HepG2 (cell line): Measurements from ENCODE around the gene NCOA3. TPM values are rescaled to one million over a fixed set of nuclear protein-coding genes. Genes with fewer than 3 reads are reported as not detected.

Source experiments
- ATAC-seq: fragments of 200-7000 bp; cut with Tn5 transposase; 3 replicates; pipeline ENCODE4 v1.9.1; 2020; ENCODE audit warnings: mild to moderate bottlenecking, moderate library complexity
- BruUV-seq: library from RNA; stranded (reverse); fragments of 400-500 nt; replicated peaks from 2 replicates; lab custom pipeline; 2021; lab: Mats Ljungman, UMichigan
- CTCF ChIA-PET: fragments of 300-600 bp; formaldehyde crosslinking; extraction: SDS; loops from one replicate; lab custom pipeline; 2021; ENCODE audit warnings: low total read pairs, inconsistent platforms, low intra/inter-chr PET ratio; lab: Yijun Ruan, JAX
- POLR2A ChIA-PET: fragments of 350-600 bp; sonication (Branson Sonifier 250); formaldehyde crosslinking; loops from one replicate; lab custom pipeline; 2020; ENCODE audit warnings: antibody characterized with exemption, inconsistent platforms; lab: Yijun Ruan, JAX
- DNase-seq: peaks from one replicate; pipeline ENCODE4 v3.0.0-alpha.2; 2015; ENCODE audit warnings: low spot score
- FAIRE-seq: peaks from 3 replicates; lab custom pipeline; 2011; peaks lifted over from hg19 to GRCh38; lab: Jason Lieb, UNC
- H2AFZ ChIP-seq: one replicate; pipeline ENCODE4 v1.6.1; 2011; ENCODE audit warnings: low read length, inconsistent platforms
- H3K27ac ChIP-seq: fragments of 300-600 bp; 3 replicates; pipeline ENCODE4 v1.8.0; 2011; ENCODE audit warnings: mixed run types, mild to moderate bottlenecking, mixed read lengths, low read length, inconsistent platforms; ENCODE audit not compliant: insufficient read depth; ENCODE audit errors: extremely low read length
- H3K27me3 ChIP-seq, 2 experiments: fragments of 200-600 bp in 1 of 2; 2 replicates in 1 of 2; 3 replicates in 1 of 2; pipeline versions ENCODE4 v1.6.0 to v1.8.0; 2011; ENCODE audit warnings: low read length in 2 of 2, mild to moderate bottlenecking in 2 of 2, moderate library complexity in 2 of 2, inconsistent platforms in 1 of 2; ENCODE audit not compliant: insufficient read depth in 2 of 2, control insufficient read depth in 1 of 2
- H3K36me3 ChIP-seq, 2 experiments: fragments of 200-600 bp in 1 of 2; replicated peaks in 1 of 2; 2 replicates in 1 of 2; 3 replicates in 1 of 2; pipeline versions ENCODE4 v1.5.1 to v1.8.0; 2011; ENCODE audit warnings: low read length in 2 of 2, inconsistent platforms in 1 of 2; ENCODE audit not compliant: insufficient read depth in 2 of 2, control insufficient read depth in 1 of 2
- H3K4me1 ChIP-seq: 2 replicates; pipeline ENCODE4 v1.5.1; 2012; ENCODE audit warnings: low read length, inconsistent platforms; ENCODE audit not compliant: insufficient read depth
- H3K4me2 ChIP-seq: 2 replicates; pipeline ENCODE4 v1.6.0; 2011; ENCODE audit warnings: low read depth, low read length, inconsistent platforms
- H3K4me3 ChIP-seq, 3 experiments: fragments of 200-600 bp in 1 of 3; sonication (generic), shearing (Covaris generic) in 1 of 3; replicated peaks in 1 of 3; 2 replicates each; pipeline ENCODE4 v1.5.1; 2011 to 2016; ENCODE audit warnings: low read length in 3 of 3, inconsistent platforms in 2 of 3, low read depth in 2 of 3, mild to moderate bottlenecking in 2 of 3, control low read depth in 1 of 3, mixed read lengths in 1 of 3; ENCODE audit not compliant: insufficient read depth in 1 of 3
- H3K79me2 ChIP-seq: one replicate; pipeline ENCODE4 v1.6.1; 2011; ENCODE audit warnings: low read length, inconsistent platforms; ENCODE audit not compliant: insufficient read depth
- H3K9ac ChIP-seq: 2 replicates; pipeline ENCODE4 v1.6.0; 2011; ENCODE audit warnings: mild to moderate bottlenecking, low read depth, low read length, inconsistent platforms; ENCODE audit not compliant: insufficient read depth
- H3K9me3 ChIP-seq: 2 replicates; pipeline ENCODE4 v1.5.1; 2012; ENCODE audit warnings: mild to moderate bottlenecking, low read length
- H4K20me1 ChIP-seq: 2 replicates; pipeline ENCODE4 v1.6.0; 2011; ENCODE audit warnings: inconsistent platforms, mild to moderate bottlenecking, low read length, moderate library complexity; ENCODE audit not compliant: insufficient read depth
- AKAP8 ChIP-seq: sonication (generic); formaldehyde crosslinking; IDR thresholded peaks from 2 replicates; pipeline ENCODE4 v1.5.1; 2020; ENCODE audit warnings: mild to moderate bottlenecking, missing genetic modification reagents
- BRD4 ChIP-seq: sonication (generic); formaldehyde crosslinking; IDR thresholded peaks from 2 replicates; pipeline ENCODE4 v1.4.0; 2020; ENCODE audit warnings: missing genetic modification reagents
- CREM ChIP-seq, 2 experiments: sonication (generic) in 1 of 2; formaldehyde crosslinking in 1 of 2; IDR thresholded peaks; 2 replicates each; pipeline versions ENCODE4 v1.4.0 to v1.6.1; 2016 to 2020; ENCODE audit warnings: antibody characterized with exemption in 1 of 2, mild to moderate bottlenecking in 1 of 2, missing genetic modification reagents in 1 of 2
- EZH2 ChIP-seq: conservative IDR thresholded peaks from 2 replicates; pipeline ENCODE4 v1.6.1; 2012; ENCODE audit warnings: mild to moderate bottlenecking, low read depth, low read length, moderate library complexity
- FOSL2 ChIP-seq: sonication (generic); formaldehyde crosslinking; IDR thresholded peaks from 2 replicates; pipeline ENCODE4 v1.4.0; 2020; ENCODE audit warnings: missing genetic modification reagents
- FOXP1 ChIP-seq, 2 experiments: fragments of 450-650 bp in 1 of 2; IDR thresholded peaks; 2 replicates each; pipeline ENCODE4 v1.6.1; 2017 to 2018; ENCODE audit warnings: antibody characterized with exemption in 1 of 2
- HNRNPK ChIP-seq: fragments of 200-400 bp; formaldehyde crosslinking; IDR thresholded peaks from 2 replicates; pipeline ENCODE4 v1.6.1; 2018; ENCODE audit warnings: low read length, low read depth, moderate library complexity, mild to moderate bottlenecking; ENCODE audit not compliant: poor library complexity, severe bottlenecking
- HOXA5 ChIP-seq: sonication (generic); formaldehyde crosslinking; IDR thresholded peaks from 2 replicates; pipeline ENCODE4 v1.4.0; 2020; ENCODE audit warnings: missing genetic modification reagents
- KDM5A ChIP-seq: fragments of 200-600 bp; sonication (generic); IDR thresholded peaks from 2 replicates; pipeline ENCODE4 v1.7.0; 2018; ENCODE audit warnings: antibody characterized with exemption, mild to moderate bottlenecking, low read length, borderline replicate concordance
- KDM5B ChIP-seq: sonication (generic); formaldehyde crosslinking; IDR thresholded peaks from 2 replicates; pipeline ENCODE4 v1.4.0; 2020; ENCODE audit warnings: missing genetic modification reagents, mild to moderate bottlenecking, borderline replicate concordance
- MED13 ChIP-seq: sonication (generic); formaldehyde crosslinking; IDR thresholded peaks from 2 replicates; pipeline ENCODE4 v1.5.0; 2020; ENCODE audit warnings: missing genetic modification reagents
- MZF1 ChIP-seq: sonication (generic); formaldehyde crosslinking; IDR thresholded peaks from 2 replicates; pipeline ENCODE4 v1.8.1; 2023; ENCODE audit warnings: mild to moderate bottlenecking, missing genetic modification reagents, borderline replicate concordance
- NFE2 ChIP-seq: sonication (generic); formaldehyde crosslinking; IDR thresholded peaks from 2 replicates; pipeline ENCODE4 v1.4.0; 2020; ENCODE audit warnings: missing genetic modification reagents
- NR2F6 ChIP-seq, 2 experiments: IDR thresholded peaks; 2 replicates each; pipeline ENCODE4 v1.6.1; 2016; ENCODE audit warnings: antibody characterized with exemption in 1 of 2, mild to moderate bottlenecking in 1 of 2
- PCBP1 ChIP-seq: fragments of 200-400 bp; formaldehyde crosslinking; IDR thresholded peaks from 2 replicates; pipeline ENCODE4 v1.6.1; 2017; ENCODE audit warnings: mild to moderate bottlenecking, low read depth, low read length, borderline replicate concordance
- PHF5A ChIP-seq: IDR thresholded peaks from one replicate; pipeline ENCODE4 v1.6.1; 2018; ENCODE audit warnings: low read depth, missing genetic modification reagents; ENCODE audit not compliant: unreplicated experiment
- SETDB1 ChIP-seq: sonication (generic); formaldehyde crosslinking; IDR thresholded peaks from 2 replicates; pipeline ENCODE4 v1.5.1; 2020; ENCODE audit warnings: missing genetic modification reagents, mild to moderate bottlenecking, borderline replicate concordance
- SMAD9 ChIP-seq: sonication (generic); formaldehyde crosslinking; IDR thresholded peaks from 2 replicates; pipeline ENCODE4 v1.5.1; 2020; ENCODE audit warnings: mild to moderate bottlenecking, missing genetic modification reagents
- YEATS2 ChIP-seq: sonication (generic); formaldehyde crosslinking; IDR thresholded peaks from 2 replicates; pipeline ENCODE4 v1.4.0; 2020; ENCODE audit warnings: missing genetic modification reagents, borderline replicate concordance
- ZBTB21 ChIP-seq: sonication (generic); formaldehyde crosslinking; IDR thresholded peaks from 2 replicates; pipeline ENCODE4 v1.4.0; 2020; ENCODE audit warnings: missing genetic modification reagents
- ZEB1 ChIP-seq: IDR thresholded peaks from 2 replicates; pipeline ENCODE4 v1.6.1; 2012; ENCODE audit warnings: mild to moderate bottlenecking, low read depth, inconsistent platforms; ENCODE audit not compliant: insufficient replicate concordance
- ZNF564 ChIP-seq: sonication (generic); formaldehyde crosslinking; IDR thresholded peaks from 2 replicates; pipeline ENCODE4 v1.8.1; 2023; ENCODE audit warnings: mild to moderate bottlenecking, missing genetic modification reagents
- ZSCAN20 ChIP-seq: sonication (generic); formaldehyde crosslinking; IDR thresholded peaks from 2 replicates; pipeline ENCODE4 v1.4.0; 2020; ENCODE audit warnings: missing genetic modification reagents, mild to moderate bottlenecking, borderline replicate concordance
- WGBS: methylation state at CpG from one replicate; pipeline ENCODE4 v1.1.6; 2017; ENCODE audit warnings: low lambda C conversion rate; 5-methylcytosine and 5-hydroxymethylcytosine counted together
- in situ Hi-C: cut with HindIII; loops from 2 replicates; pipeline ENCODE4 v1.10.0; 2017; ENCODE audit warnings: low pct_unique_long_range_greater_than_20kb; ENCODE audit not compliant: extremely low pct_ligation_motif_present
- intact Hi-C: fragments of 100-400 bp; cut with micrococcal nuclease; formaldehyde crosslinking; loops from one replicate; pipeline ENCODE4 v1.10.0; 2022; ENCODE audit not compliant: unreplicated experiment
- polyA plus RNA-seq, 8 experiments: library from polyadenylated mRNA; depleted of rRNA in 3 of 8; stranded (reverse) in 7 of 8; unstranded in 1 of 8; fragments of >200 nt; fragmentation: Illumina TruSeq in 4 of 8; extraction: Trizol in 4 of 8; gene quantifications; 2 replicates each; pipeline versions ENCODE4 v1.2.1 to v1.2.3, GENCODE V29; 2011 to 2016; ENCODE audit warnings: low read depth in 4 of 8, missing spikeins in 1 of 8, mixed read lengths in 1 of 8; ENCODE audit not compliant: insufficient read depth in 1 of 8
- total RNA-seq, 5 experiments: library from RNA; depleted of rRNA; stranded (reverse); fragments of >200 nt; fragmentation: Illumina TruSeq; extraction: Trizol; gene quantifications; 2 replicates each; pipeline ENCODE4 v1.2.3, GENCODE V29; 2016; ENCODE audit warnings: low read depth in 1 of 5
- TF ChIP-seq, protein P1 (sequence below): sonication (generic); formaldehyde crosslinking; IDR thresholded peaks from 2 replicates; pipeline ENCODE4 v1.4.0; 2020; ENCODE audit warnings: missing genetic modification reagents

NCOA3 gene
- total and polyA plus RNA-seq, 2 of the 13 experiments (the other 11 are each of a cell fraction or from before 2014, with no cell fraction given): 35.0 to 56.8 TPM

DNA sequence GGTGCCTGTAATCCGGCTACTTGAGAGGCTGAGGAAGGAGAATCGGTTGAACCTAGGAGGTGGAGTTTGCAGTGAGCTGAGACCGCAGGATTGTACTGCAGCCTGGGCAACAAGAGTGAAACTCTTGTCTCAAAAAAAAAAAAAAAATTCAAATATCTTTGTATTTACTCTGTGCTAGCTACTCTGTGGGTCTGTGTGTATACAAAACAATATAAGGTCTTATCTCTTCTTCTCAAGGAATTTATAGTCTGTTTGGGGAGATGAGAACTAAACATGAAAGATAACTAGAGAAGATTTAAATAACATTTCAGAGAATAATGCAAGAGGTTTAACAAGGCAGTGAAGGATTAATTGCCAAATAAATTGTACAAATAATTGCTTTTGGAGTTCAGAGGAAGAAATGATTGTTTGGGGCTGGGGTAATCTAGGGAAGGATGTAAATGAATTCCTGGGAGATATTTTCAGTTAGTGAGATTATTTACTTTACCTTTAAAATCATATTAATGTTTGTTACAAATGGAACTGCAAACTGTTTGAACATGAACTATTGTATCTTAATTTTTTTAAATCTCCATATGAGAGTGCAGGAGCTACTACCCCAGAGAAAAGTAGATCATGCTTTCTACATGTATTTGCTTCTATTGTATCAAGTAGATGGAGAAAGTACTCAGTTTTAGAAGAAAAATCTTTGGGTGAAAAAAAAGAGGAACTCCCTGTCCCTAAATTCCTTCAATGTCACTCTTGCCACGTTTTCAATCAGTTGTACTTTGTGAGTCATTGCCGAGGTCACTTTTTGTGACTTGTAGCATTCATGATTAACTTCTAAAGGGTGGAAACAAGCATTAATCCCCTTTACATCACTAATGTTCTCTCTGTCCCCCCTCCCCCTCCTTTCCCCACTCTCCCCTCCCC, 39.0 kb downstream of the NCOA3 start:
- Histone ChIP-seq H3K27ac (peak overlapping the region; percentile 6), H3K9ac (no peak overlapping the region), H3K4me1 (peaks cover 59% of the 10 kb centered on the region), H2AFZ (no peak overlapping the region), H3K79me2 (peaks cover 97% of the 10 kb centered on the region), H3K27me3 (no peaks in the 10 kb centered on the region), H3K9me3 (no peaks in the 10 kb centered on the region), H4K20me1 (peaks cover 9% of the 10 kb centered on the region; the same call in 1 of the 2 replicates), H3K4me3 (no peak overlapping the region), H3K4me2 (peak overlapping the region; percentile 9; the same call in 1 of the 2 replicates), H3K36me3 (peaks cover 3 to 6% of the 10 kb centered on the region in 2 experiments; a peak in 3 of 5 replicates)
- POLR2A ChIA-PET: interaction anchor here (0.5 to 2.7 kb wide), 2 partner anchors 39 to 44 kb away, joined by 4 to 7 read pairs; partner anchors contain the start of gene NCOA3
- in situ Hi-C loops (no loop called here), intact Hi-C loops (no loop called here)
- BruUV-seq: no TSS peak
- FAIRE-seq: no peak
- peak; percentile 59 for DNase-seq
- ATAC-seq: no peak
- 58% methylated on average over 5 of the region's 5 CpGs for WGBS
- CTCF ChIA-PET: no interaction called here
- TF ChIP-seq NFE2 (CRISPR knock-in tag) (no peak), CREM (IDR thresholded peaks at IDR 0.05) (peak; percentile 39), CREM (CRISPR knock-in tag; IDR thresholded peaks at IDR 0.05) (no peak), SETDB1 (CRISPR knock-in tag) (no peak), PCBP1 (peak; percentile 97), NR2F6 (IDR thresholded peaks at IDR 0.05) (peak; percentile 3; the same call in 1 of the 2 replicates), NR2F6 (CRISPR knock-in tag; IDR thresholded peaks at IDR 0.05) (no peak), ZSCAN20 (CRISPR knock-in tag) (no peak), HNRNPK (peak; percentile 100), YEATS2 (CRISPR knock-in tag) (no peak), ZBTB21 (CRISPR knock-in tag) (peak; percentile 54; the same call in 1 of the 2 replicates), ZNF564 (CRISPR knock-in tag) (no peak), EZH2 (no peak), KDM5A (no peak), HOXA5 (no peak), KDM5B (CRISPR knock-in tag) (no peak), MZF1 (CRISPR knock-in tag) (no peak), PHF5A (no peak), MED13 (CRISPR knock-in tag) (no peak), FOSL2 (peak; percentile 45; the same call in 1 of the 2 replicates), ZEB1 (no peak), FOXP1 (IDR thresholded peaks at IDR 0.05) (no peak), FOXP1 (CRISPR knock-in tag; IDR thresholded peaks at IDR 0.05) (no peak; the same call in 1 of the 2 replicates), BRD4 (no peak), AKAP8 (CRISPR knock-in tag) (no peak), SMAD9 (CRISPR knock-in tag) (no peak)
- TF ChIP-seq, protein P1, sequence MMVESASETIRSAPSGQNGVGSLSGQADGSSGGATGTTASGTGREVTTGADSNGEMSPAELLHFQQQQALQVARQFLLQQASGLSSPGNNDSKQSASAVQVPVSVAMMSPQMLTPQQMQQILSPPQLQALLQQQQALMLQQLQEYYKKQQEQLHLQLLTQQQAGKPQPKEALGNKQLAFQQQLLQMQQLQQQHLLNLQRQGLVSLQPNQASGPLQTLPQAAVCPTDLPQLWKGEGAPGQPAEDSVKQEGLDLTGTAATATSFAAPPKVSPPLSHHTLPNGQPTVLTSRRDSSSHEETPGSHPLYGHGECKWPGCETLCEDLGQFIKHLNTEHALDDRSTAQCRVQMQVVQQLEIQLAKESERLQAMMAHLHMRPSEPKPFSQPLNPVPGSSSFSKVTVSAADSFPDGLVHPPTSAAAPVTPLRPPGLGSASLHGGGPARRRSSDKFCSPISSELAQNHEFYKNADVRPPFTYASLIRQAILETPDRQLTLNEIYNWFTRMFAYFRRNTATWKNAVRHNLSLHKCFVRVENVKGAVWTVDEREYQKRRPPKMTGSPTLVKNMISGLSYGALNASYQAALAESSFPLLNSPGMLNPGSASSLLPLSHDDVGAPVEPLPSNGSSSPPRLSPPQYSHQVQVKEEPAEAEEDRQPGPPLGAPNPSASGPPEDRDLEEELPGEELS (CRISPR knock-in tag): no peak
